ENCODE results near the gene DDX10.

The DDX10 gene

DNA sequence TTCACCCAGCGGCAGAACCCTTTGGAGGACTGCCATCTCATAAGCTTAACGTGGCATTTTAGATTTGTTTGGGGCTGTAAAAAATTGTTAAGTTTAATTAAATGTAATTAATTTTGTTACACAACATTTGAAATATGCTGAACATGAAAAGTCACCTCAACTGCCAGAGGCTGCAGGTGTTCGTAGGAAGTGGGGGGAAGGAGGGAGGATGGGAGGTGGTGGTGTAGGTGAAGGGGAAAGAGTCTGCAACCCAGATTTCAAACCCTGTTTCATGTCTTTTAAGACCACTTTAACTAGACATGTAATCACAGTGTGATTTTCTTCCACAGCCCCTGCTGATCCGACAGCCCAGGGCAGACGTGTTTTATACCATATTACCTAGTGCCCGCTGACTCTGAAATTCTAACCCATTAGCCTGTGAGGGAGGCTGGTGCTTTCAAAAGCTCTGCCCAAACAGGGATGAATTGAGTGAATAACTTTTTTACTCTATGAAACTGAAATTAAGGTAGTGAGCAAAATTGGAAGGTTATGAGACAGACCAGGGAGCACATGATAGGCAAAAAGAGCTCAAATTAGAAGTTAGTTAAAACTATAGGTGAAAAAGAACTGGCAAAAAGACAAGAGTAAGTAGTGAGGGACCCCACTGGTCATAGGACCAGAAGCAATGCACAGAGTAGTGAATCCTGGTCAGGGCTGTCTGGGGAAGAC, 279.8 kb downstream of the DDX10 start:
- no peak for TF ChIP-seq CTCF (IDR thresholded peaks at IDR 0.05; ENCODE audit: borderline replicate concordance, insufficient read depth, low read depth, low read length)
- H3K4me3 ChIP-seq (ENCODE audit: low read depth, low read length): no peak overlapping the region

DNA sequence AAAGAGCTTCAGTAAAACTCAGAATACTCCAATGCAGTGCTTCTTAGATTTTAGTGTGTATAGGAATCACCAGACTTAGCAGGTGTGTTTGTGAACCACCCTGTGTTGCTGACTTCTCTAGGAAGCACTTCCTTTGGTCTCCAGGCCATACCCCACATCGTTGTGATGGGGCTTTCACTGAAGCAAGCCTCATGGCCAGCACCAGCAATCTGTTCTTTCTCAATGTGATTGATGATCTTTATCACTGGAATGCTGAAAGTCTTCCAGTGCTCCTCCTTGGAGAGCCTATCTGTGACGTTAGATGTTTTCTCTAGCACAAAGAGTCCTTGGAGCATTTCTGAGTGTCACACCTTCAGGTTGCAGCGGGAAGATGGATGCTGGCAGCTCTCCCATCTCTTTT, 280.5 kb downstream of the DDX10 start:
- no peak for TF ChIP-seq CTCF (IDR thresholded peaks at IDR 0.05; ENCODE audit: borderline replicate concordance, insufficient read depth, low read depth, low read length)
- no peak overlapping the region for H3K4me3 ChIP-seq (ENCODE audit: low read depth, low read length)

DNA sequence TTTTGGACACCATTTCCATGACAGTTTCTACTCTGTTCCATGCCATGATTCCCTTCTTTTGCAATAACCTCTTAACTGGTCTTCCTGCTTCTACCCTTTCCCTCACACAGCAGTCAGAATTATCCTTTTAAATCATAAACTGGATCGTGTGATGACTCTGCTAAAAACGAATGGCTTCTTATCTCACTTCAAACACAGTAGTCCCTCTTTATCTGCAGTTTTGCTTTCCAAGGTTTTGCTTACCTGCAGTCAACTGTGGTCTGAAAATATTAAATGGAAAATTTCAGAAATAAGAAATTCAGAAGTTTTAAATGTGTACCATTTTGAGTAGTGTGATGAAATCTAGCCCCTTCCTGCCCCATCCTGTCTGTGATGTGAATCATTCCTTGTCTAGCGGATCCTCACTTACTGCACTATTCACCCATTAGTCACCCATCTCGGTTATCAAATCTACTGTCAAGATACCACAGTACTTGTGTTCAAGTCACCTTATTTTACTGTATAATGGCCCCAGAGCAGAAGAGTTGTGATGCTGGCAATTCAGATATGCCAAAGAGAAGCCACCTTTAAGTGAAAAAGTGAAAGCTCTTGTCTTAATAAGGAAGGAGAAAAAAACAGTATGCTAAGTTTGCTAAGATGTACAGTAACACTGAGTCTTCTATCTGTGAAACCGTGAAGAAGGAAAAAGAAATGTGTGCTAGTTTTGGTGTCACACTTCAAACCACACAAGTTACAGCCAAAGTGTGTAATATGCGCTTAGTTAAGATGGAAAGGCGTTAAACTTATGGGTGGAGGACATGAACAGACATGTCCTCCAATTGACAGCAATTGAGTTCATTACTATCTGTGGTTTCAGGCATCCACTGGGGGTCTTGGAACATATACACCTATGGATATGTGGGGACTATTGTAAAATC, 283.0 kb downstream of the DDX10 start:
- TF ChIP-seq CTCF (IDR thresholded peaks at IDR 0.05; ENCODE audit: borderline replicate concordance, insufficient read depth, low read depth, low read length): no peak
- H3K4me3 ChIP-seq (ENCODE audit: low read depth, low read length): no peak overlapping the region

GRCh38 chr11:108958368-108959104, 293.7 kb downstream of the DDX10 start:
- no peak overlapping the region for H3K4me3 ChIP-seq (ENCODE audit: low read depth, low read length)
- no peak for TF ChIP-seq CTCF (IDR thresholded peaks at IDR 0.05; ENCODE audit: borderline replicate concordance, insufficient read depth, low read depth, low read length)

DNA sequence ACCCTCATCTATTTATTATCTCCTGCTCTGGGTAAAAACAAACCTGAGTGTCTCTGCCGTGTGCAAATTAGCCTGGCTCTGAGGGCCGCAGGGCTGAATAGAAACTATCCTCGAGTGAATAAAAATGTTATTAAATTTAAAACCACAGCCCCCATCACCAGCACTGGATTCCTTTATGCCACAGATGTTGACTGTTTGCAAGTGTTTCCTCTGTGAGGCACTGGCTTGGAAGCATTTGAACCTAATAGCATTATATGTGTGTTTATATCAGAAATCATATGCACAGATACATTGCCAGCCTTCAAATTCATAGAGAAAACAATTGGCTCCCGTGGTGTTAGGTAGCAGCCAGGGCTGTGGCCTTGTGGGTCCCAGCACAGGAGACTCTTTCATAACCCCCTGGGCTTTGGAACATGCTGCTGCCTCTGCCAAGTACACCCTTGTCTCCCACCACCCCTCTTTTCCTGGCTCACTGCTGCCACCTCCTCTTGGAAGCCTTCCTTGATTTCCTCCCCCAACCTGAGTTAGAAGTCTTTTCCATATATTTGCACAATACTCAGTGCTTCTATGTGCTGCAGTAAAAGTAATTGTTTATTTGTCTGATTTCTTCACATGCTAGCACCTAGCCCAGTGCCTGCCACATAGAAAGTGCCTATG, 294.4 kb downstream of the DDX10 start:
- no peak for TF ChIP-seq CTCF (IDR thresholded peaks at IDR 0.05; ENCODE audit: borderline replicate concordance, insufficient read depth, low read depth, low read length)
- H3K4me3 ChIP-seq (ENCODE audit: low read depth, low read length): no peak overlapping the region

GRCh38 chr11:108959874-108960273, 295.0 kb downstream of the DDX10 start:
- no peak overlapping the region for H3K4me3 ChIP-seq (ENCODE audit: low read depth, low read length)
- TF ChIP-seq CTCF (IDR thresholded peaks at IDR 0.05; ENCODE audit: borderline replicate concordance, insufficient read depth, low read depth, low read length): no peak
